ENCODE measurements around the gene TENT4B.

TENT4B gene

DNA sequence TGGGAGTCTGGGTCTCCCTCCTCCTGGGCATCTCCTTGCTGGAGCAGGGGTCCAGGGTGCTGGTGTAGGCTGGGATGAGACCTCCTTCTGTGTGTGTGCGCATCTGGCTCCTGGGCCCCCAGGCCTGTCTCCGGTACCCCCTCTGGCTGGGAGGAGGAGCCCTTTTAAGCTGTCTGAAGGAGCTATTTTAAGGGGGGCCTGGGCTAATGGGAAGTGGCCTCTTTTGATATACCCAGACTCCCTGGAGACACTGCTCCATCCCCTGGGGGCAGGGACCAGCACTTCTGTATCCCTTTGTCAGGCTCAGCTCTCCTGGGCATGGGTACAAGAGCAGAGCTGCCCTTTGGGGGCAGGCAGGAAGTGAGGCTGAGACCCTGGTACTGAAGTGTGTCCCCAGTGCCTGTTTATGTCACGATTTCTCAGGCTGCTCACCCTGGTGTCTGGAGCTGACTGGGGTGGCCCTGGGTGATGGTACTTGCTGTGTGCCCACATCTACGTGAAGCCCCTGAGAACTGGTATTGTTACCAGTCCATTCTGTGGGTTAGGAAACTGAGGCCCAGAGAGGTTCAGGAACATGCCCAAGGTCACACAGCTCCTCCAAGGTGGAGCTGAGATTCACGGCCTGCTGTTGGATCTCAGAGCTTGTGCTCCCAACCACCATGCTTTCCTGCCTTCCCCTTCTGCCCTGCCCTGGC is 119.7 kb downstream of the TENT4B start:
- peak; percentile 10 for DNase-seq

DNA sequence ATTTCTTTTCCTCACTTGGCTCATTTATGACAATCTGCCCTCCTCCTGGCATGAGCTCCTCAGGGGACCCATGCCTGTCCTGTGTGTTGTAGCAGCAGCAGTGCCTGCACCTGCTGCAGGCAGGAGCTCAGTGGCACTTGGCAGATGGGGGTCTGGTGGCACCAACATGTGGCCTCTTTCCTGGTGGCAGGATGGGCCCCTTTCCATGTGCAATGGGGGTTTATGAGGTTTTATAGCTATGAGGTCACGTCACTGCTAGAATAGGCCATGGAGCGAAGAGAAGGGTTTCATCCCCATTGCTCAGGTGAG is 120.2 kb downstream of the TENT4B start:
- DNase-seq = peak; percentile 8

GRCh38 chr16:50273888-50274325 is 120.8 kb downstream of the TENT4B start:
- peak; percentile 59 for DNase-seq

GRCh38 chr16:50274326-50275097 is 121.4 kb downstream of the TENT4B start:
- DNase-seq = peak; percentile 81

GRCh38 chr16:50275098-50275415 is 122.0 kb downstream of the TENT4B start:
- DNase-seq = peak; percentile 17

- peak; percentile 9 for DNase-seq
These were observed 122.6 kb downstream of the TENT4B start for GRCh38 chr16:50275428-50276325.

DNA sequence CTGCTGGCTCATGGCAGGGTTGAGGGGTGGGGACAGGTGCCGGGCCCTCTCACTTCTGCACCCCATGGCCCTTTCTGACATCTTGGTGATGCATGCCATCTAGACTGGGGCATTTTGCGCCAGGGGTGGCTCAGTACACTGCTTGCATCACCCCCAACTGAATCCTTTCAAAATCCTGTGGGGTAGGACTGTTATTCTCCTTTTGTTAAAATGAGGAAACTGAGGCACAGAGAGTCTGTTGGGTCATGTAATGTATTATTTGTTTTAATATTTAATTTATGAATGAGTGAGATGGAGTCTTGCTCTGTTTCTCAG is 123.2 kb downstream of the TENT4B start:
- DNase-seq = peak; percentile 8

GRCh38 chr16:50276801-50277555 is 123.9 kb downstream of the TENT4B start:
- DNase-seq = peak; percentile 28

GRCh38 chr16:50278251-50278650 is 125.1 kb downstream of the TENT4B start:
- no peak for DNase-seq

DNA sequence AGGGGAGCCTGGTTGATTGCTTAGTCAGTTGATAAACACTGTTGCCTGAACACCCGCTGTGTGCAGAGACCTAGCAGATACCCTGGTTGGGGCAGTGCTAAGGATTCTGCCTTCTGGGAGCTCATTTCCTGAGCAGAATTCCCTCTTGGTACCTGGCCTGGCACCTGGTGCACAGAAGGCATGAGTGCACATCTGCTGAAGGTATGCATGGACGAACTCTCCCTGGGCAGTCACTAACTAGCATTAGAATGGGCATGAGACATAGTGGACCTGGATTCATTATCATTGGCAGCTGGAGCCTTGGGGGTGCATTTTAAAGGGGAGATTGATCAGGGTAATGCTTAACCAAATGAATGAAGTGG is 126.4 kb downstream of the TENT4B start:
- DNase-seq = no peak

DNA sequence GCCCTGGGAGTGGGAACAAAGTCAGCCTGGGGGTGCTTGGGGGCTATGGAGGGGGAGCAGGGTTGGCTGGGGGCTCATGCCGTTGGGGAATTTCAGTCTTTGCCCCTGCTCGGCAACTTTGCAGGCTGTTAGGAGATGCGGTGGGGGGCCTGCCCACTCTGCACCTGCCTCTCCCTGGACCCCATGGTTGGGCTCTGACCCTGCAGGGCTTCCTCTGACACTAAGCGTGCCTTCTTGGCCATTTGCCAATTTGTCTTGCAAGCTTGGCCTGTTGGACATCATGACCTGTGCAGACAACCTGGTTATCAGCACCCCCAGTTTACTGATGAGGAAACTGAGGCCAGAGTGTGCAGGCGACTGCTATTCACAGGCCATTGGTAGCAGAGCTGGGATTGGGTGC is 127.8 kb downstream of the TENT4B start:
- DNase-seq = no peak
